Measurements from ENCODE around the gene CLIP4.

Gene CLIP4

DNA sequence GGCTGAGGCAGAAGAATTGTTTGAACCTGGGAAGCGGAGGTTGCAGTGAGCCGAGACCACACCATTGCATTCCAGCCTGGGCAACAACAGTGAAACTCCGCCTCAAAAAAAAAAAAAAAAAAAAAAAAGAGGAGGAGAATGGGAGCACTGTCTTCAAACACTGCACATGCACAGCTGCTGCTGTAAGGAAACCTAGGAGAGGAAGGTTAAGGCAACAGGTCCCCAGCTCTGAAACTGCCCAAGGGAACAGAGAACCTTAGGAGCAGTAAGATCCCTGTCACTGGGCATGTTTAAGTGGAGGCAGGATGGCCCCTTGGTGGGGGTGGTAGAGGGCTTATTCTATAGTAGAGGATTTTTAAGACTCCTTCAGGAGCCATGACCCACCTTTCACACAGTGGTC lies 111.2 kb downstream of the CLIP4 start:
- no peak for DNase-seq (ENCODE audit: insufficient read length)
- TF ChIP-seq TAF1 (IDR thresholded peaks at IDR 0.05; ENCODE audit: borderline replicate concordance, low read depth, low read length): no peak
- TF ChIP-seq POLR2AphosphoS5 (IDR thresholded peaks at IDR 0.05; ENCODE audit: low read depth, low read length): no peak
- no peak for TF ChIP-seq POLR2A (IDR thresholded peaks at IDR 0.05; ENCODE audit: low read depth, low read length)

DNA sequence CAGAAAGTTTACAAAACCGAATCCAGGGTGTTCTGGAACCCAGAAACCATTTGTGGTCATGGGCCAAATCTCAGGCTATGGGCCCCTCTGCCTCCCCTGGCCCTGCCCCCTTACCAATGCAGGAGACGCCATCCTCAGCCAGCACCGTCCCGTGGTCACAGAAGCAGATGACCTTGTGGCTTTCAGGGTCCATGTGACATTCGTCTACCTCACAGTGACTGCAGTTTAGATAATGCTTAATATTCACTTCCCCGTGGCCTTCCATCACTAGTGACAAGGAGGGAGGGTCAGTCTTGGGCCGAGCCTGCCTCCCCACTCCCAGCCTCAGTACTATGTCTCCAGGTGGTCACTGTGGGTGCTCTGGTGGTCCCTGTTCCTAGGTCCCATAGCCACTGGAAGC lies 111.6 kb downstream of the CLIP4 start:
- FAIRE-seq (no peak), DNase-seq (ENCODE audit: insufficient read length) (no peak)
- TF ChIP-seq POLR2A (IDR thresholded peaks at IDR 0.05; ENCODE audit: low read depth, low read length) (no peak), POLR2AphosphoS5 (IDR thresholded peaks at IDR 0.05; ENCODE audit: low read depth, low read length) (no peak), TAF1 (IDR thresholded peaks at IDR 0.05; ENCODE audit: borderline replicate concordance, low read depth, low read length) (no peak)

More for the DNA sequence above, 111.2 kb downstream of the CLIP4 start:
- no peak for FAIRE-seq

DNA sequence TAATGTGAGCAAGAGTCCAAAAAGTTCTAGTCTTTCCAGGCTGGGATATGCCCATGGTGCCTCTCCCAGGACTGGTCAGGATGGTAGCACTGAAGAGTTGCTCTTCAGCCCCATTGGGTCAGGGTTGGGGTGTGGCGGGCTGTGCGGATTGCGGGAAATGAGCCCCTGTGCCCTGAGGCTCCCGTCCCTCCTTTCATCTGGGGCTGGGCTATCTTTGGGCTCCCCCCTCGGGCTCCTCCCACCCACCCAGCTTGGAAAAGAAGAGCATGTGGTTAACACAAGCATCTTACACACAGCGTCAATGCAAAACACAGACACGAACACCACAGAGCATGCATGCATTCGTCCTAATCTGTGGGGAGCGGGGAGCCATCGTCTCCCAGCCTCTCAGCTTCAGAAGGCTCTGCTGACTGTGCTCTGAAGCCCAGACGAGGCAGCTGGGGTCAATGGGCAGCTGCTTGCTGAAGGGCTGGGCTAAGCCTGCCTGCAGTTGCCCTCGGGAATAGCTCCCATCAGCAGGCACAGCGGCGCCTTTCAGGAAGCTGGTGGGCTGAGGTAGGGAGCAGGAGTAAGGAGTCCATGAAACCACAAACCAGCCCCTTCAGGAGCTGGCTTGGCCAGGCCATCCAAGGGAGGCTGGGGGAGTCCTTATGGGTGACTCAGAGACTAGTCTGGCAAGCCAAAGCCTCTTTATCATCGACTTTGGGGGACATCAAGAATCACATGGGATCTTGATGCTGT lies 112.9 kb downstream of the CLIP4 start:
- FAIRE-seq: no peak
- TF ChIP-seq POLR2A (IDR thresholded peaks at IDR 0.05; ENCODE audit: low read depth, low read length) (no peak), TAF1 (IDR thresholded peaks at IDR 0.05; ENCODE audit: borderline replicate concordance, low read depth, low read length) (no peak), POLR2AphosphoS5 (IDR thresholded peaks at IDR 0.05; ENCODE audit: low read depth, low read length) (no peak)

DNA sequence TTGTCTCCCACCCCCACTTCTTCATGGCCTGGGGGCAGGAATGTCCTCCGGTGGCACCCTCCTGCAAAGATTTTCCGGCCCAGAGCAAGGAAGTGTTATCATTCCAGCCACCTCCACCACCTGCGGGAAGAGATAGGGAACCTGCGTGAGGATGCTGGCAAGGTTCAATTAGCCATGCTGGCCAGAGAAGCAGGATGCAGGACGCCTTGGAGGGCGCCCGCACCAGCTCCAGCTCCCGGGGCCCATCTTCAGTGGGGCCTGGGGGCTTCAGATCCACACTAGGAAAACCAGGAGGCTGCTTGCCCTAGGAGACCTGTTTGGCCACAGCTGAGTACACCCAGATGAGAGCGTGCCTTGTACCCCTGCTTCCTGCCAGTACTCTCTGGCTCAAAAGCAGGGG lies 113.7 kb downstream of the CLIP4 start:
- DNase-seq (ENCODE audit: insufficient read length) (no peak), FAIRE-seq (no peak)
- TF ChIP-seq TAF1 (IDR thresholded peaks at IDR 0.05; ENCODE audit: borderline replicate concordance, low read depth, low read length) (no peak), POLR2A (IDR thresholded peaks at IDR 0.05; ENCODE audit: low read depth, low read length) (no peak), POLR2AphosphoS5 (IDR thresholded peaks at IDR 0.05; ENCODE audit: low read depth, low read length) (no peak)

More for the DNA sequence above, 112.9 kb downstream of the CLIP4 start:
- no peak for DNase-seq (ENCODE audit: insufficient read length)

DNA sequence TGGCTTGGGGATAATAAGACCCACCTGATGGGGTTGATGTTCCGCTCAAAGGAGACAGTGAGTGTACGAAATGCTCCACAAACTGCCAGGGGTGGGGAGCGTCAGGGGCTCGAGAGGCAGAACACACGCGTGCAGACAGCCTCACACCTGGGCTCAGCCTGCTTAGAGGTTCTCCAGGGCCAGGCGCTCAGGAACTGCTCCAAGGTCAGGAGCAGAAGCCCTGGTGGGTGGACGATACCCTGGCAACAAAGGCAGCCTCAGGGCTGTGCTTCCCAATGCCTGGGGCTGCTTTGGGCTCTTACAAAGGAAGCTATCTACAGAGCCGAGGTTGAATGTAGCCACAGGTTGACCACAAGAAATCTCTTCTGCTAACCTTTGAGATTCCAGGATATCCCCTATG lies 114.4 kb downstream of the CLIP4 start:
- no peak for DNase-seq (ENCODE audit: insufficient read length)
- no peak for FAIRE-seq
- TF ChIP-seq POLR2AphosphoS5 (IDR thresholded peaks at IDR 0.05; ENCODE audit: low read depth, low read length) (no peak), TAF1 (IDR thresholded peaks at IDR 0.05; ENCODE audit: borderline replicate concordance, low read depth, low read length) (no peak), POLR2A (IDR thresholded peaks at IDR 0.05; ENCODE audit: low read depth, low read length) (no peak)

DNA sequence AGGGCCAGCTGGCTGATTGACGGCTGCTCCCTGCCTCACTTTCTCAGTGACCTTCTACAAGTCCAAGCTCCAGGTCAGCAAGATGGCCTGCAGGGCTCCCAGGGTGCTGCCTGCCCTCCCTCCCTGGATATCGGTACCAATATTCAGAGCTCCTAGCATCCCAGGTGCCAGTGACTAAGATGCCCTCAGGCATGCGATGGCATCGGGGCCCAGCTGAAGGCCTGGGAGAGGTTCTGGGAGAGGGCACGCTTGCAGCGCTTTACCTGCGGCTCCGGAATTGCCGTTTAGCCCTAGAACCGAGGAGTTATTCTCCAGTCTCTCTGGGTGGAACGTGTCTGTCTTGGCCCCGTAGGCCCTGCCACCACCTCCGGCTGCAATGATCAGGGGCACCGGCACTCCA lies 116.8 kb downstream of the CLIP4 start:
- no peak for FAIRE-seq

DNA sequence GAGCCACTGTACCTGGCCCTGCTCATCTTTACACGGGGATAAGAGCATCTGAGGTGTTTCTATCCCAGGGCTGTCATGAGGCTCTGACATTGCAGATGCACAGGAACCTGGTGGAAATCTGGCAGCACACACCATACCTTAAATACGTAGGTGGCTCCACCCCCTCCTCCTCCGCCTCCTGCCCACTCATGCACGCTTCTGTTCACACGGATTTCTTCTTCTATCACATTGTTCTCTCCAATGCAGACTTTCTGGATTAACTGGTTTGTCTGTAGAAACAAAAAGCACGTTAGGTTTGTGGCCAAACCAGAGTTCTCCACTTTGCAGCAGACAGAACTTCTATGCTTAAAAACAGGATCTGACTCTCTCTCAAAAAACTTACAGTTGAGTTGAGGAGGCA lies 118.2 kb downstream of the CLIP4 start:
- TF ChIP-seq POLR2A (IDR thresholded peaks at IDR 0.05; ENCODE audit: low read depth, low read length): no peak
- no peak for TF ChIP-seq POLR2AphosphoS5 (IDR thresholded peaks at IDR 0.05; ENCODE audit: low read depth, low read length)
- TF ChIP-seq TAF1 (IDR thresholded peaks at IDR 0.05; ENCODE audit: borderline replicate concordance, low read depth, low read length): no peak
- DNase-seq (ENCODE audit: insufficient read length): no peak
- FAIRE-seq: no peak

More for the DNA sequence above, 116.8 kb downstream of the CLIP4 start:
- no peak for DNase-seq (ENCODE audit: insufficient read length)
- no peak for TF ChIP-seq POLR2A (IDR thresholded peaks at IDR 0.05; ENCODE audit: low read depth, low read length)
- no peak for TF ChIP-seq TAF1 (IDR thresholded peaks at IDR 0.05; ENCODE audit: borderline replicate concordance, low read depth, low read length)
- no peak for TF ChIP-seq POLR2AphosphoS5 (IDR thresholded peaks at IDR 0.05; ENCODE audit: low read depth, low read length)

DNA sequence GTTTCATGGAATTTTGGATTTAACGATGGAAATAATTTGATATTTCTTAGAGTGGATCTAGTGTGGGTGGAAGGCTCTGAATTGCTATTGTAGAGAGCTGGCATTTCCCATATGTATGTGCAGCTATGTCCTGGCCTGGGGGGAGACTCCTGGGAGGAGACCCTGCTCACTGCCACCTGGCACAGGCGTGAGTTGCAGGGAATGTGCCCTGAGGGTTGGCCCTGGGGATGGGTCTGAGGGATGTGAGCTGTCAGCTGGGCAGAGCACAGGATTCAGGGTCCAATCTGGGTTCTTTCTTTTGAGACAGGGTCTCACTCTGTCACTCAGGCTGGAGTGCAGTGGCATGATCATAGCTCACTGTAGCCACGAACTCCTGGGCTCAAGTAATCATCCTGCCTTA lies 120.2 kb downstream of the CLIP4 start:
- no peak for TF ChIP-seq POLR2AphosphoS5 (IDR thresholded peaks at IDR 0.05; ENCODE audit: low read depth, low read length)
- TF ChIP-seq POLR2A (IDR thresholded peaks at IDR 0.05; ENCODE audit: low read depth, low read length): no peak
- no peak for TF ChIP-seq TAF1 (IDR thresholded peaks at IDR 0.05; ENCODE audit: borderline replicate concordance, low read depth, low read length)
- FAIRE-seq: no peak

DNA sequence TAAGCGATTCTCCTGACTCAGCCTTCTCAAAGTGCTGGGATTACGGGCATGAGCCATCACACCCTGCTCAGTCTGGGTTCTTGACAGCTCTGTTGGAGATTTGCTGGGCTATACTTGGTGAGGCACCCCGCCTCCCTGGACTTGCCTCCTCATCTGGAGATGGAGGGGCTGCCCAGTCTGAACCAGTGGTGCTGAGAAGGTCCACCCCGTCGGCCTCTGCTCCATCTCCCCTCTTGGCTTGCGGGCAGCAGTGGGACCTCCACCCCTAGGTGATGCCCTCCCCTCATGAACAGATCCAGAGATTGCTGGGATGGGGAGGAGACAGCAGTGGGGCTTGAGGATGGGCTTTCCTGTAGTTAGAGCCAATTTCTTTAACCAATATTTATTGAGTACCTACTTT lies 120.9 kb downstream of the CLIP4 start:
- no peak for DNase-seq (ENCODE audit: insufficient read length)
- FAIRE-seq: no peak
- TF ChIP-seq POLR2AphosphoS5 (IDR thresholded peaks at IDR 0.05; ENCODE audit: low read depth, low read length): no peak
- no peak for TF ChIP-seq TAF1 (IDR thresholded peaks at IDR 0.05; ENCODE audit: borderline replicate concordance, low read depth, low read length)

More for the DNA sequence above, 120.2 kb downstream of the CLIP4 start:
- DNase-seq (ENCODE audit: insufficient read length): no peak

DNA sequence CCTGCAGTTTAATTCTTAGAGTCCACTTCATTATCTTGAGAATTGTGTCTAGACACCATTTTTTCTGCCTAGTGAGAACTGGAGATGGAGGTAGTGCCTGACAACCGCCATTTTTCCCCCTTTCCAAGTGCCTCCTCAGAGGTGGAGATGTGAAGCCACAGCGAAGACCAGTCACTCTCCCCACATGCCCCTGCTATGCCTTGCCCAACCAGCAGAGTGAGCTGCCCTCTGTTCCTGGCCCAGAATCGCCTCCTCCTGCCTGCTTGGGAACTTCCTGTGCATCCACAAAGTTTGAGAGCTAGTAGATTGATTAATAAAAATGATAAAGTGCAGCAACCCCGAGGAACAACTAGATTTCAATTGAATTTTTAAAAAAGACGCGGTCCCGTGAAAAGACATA lies 123.3 kb downstream of the CLIP4 start:
- no peak for TF ChIP-seq POLR2A (IDR thresholded peaks at IDR 0.05; ENCODE audit: low read depth, low read length)
- no peak for TF ChIP-seq POLR2AphosphoS5 (IDR thresholded peaks at IDR 0.05; ENCODE audit: low read depth, low read length)
- no peak for TF ChIP-seq TAF1 (IDR thresholded peaks at IDR 0.05; ENCODE audit: borderline replicate concordance, low read depth, low read length)
- DNase-seq (ENCODE audit: insufficient read length) (no peak), FAIRE-seq (no peak)
